Measurements from ENCODE around the gene ALCAM. TPM values are rescaled to one million over a fixed set of nuclear protein-coding genes. Genes with fewer than 3 reads are reported as not detected.

ALCAM gene
- total and polyA plus RNA-seq, 2 of the 8 experiments (the other 6 are each of a cell fraction or from before 2014, with no cell fraction given), result 10.8 to 33.0 TPM

DNA sequence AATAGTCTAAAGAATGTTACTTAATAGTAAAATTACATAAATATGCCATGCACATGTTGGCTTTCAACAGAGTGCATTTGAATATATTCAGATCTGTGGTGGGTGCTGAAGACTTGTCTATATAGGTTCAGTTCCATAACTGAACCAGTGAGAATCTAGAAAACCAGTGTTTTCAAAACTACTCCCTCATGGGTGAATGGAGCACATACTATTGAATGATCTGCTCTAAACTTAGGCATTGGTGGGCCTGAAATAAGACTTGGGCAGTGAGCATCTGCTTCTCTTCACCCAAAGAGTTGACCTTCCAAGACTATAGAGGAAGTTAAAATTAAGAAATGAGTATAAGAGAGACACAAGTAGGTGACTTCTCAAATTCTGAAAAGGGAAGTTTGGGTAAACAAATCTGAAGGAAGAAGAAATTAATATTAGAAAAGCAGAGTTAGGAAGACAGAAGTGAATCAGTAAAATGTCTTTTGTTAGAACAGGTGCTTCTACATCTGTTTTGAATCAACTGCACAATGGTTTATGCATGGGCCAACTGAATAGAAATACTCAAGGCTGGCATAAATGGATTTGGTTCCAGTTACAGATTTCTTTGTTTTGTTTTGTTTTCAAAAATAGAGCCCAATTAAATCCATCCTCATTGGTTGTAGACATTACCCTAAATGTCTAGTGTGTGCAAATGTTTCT is 19.3 kb downstream of the ALCAM start:
- DNase-seq (ENCODE audit: low read depth in 1 of 2, low spot score in 2 of 2), result no peak
- H3K9ac ChIP-seq (replicated peaks in 1 of 4; ENCODE audit: extremely low read depth in 1 of 4, low read depth in 3 of 4, low read length in 3 of 4), result no peak overlapping the region
- peaks cover 0 to 6% of the 10 kb centered on the region in 2 experiments; a peak in 1 of 4 replicates for H3K9me3 ChIP-seq (ENCODE audit: insufficient read depth in 2 of 2, low read depth in 1 of 2, low read length in 1 of 2)
- no peak overlapping the region for H3K27ac ChIP-seq (ENCODE audit: low read depth, low read length)
- no peak for TF ChIP-seq HDAC6 (IDR thresholded peaks at IDR 0.05; ENCODE audit: low read depth, low read length)
- TF ChIP-seq, protein P1, sequence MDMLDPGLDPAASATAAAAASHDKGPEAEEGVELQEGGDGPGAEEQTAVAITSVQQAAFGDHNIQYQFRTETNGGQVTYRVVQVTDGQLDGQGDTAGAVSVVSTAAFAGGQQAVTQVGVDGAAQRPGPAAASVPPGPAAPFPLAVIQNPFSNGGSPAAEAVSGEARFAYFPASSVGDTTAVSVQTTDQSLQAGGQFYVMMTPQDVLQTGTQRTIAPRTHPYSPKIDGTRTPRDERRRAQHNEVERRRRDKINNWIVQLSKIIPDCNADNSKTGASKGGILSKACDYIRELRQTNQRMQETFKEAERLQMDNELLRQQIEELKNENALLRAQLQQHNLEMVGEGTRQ (IDR thresholded peaks at IDR 0.05; ENCODE audit: low read length), result no peak
- no peak overlapping the region for H2AK5ac ChIP-seq (ENCODE audit: low read depth, low read length)
- no peak overlapping the region for H3K4ac ChIP-seq (replicated peaks; ENCODE audit: insufficient read length, low read depth, low read length)
- H3K56ac ChIP-seq (replicated peaks; ENCODE audit: insufficient read length, low read depth, low read length), result no peak overlapping the region
- H4K8ac ChIP-seq (ENCODE audit: extremely low read depth, insufficient read depth, low read length), result no peak overlapping the region
- no peak overlapping the region for H3K23ac ChIP-seq (ENCODE audit: insufficient read length)
- no peaks in the 10 kb centered on the region; the same call in 1 of the 2 replicates for H3K79me1 ChIP-seq (ENCODE audit: low read depth, low read length)
- H4K5ac ChIP-seq (ENCODE audit: insufficient read length, low read depth, low read length), result no peak overlapping the region
- no peaks in the 10 kb centered on the region for H4K20me1 ChIP-seq (replicated peaks in 1 of 2; ENCODE audit: control insufficient read depth in 1 of 2, insufficient read depth in 2 of 2, low read length in 2 of 2)
- H2BK12ac ChIP-seq (ENCODE audit: low read depth, low read length), result no peak overlapping the region
- H3K36me3 ChIP-seq (ENCODE audit: control insufficient read depth in 2 of 4, insufficient read depth in 4 of 4, low read length in 3 of 4), result no peaks in the 10 kb centered on the region; a peak in 1 of 8 replicates
- FAIRE-seq, result no peak
- no peak overlapping the region for H2BK5ac ChIP-seq (ENCODE audit: low read depth, low read length)
- no peaks in the 10 kb centered on the region for H3K4me1 ChIP-seq (replicated peaks in 1 of 4; ENCODE audit: control insufficient read depth in 3 of 4, insufficient read depth in 4 of 4, low read length in 3 of 4)
- H3K18ac ChIP-seq (ENCODE audit: extremely low read depth, low read length), result no peak overlapping the region
- no peaks in the 10 kb centered on the region for H3K27me3 ChIP-seq (replicated peaks in 1 of 4; ENCODE audit: control insufficient read depth in 3 of 4, extremely low read depth in 1 of 4, insufficient read depth in 3 of 4, low read length in 3 of 4)
- H3K23me2 ChIP-seq (ENCODE audit: low read depth, low read length), result no peaks in the 10 kb centered on the region; the same call in 1 of the 2 replicates
- CTCF ChIA-PET (ENCODE audit: partially characterized antibody), result no interaction called here
- no peak overlapping the region for H2BK15ac ChIP-seq (ENCODE audit: low read length)
- H4K91ac ChIP-seq (replicated peaks; ENCODE audit: insufficient read length, low read length), result no peak overlapping the region
- H3K14ac ChIP-seq (ENCODE audit: insufficient read length), result no peak overlapping the region
- no peak overlapping the region for H2BK120ac ChIP-seq (replicated peaks; ENCODE audit: low read depth, low read length)
- no peak overlapping the region for H2BK20ac ChIP-seq (ENCODE audit: low read length)
- H2AFZ ChIP-seq (ENCODE audit: low read length), result no peak overlapping the region
- POLR2A ChIA-PET (ENCODE audit: partially characterized antibody), result no interaction called here
- no peak overlapping the region for H3K4me2 ChIP-seq (ENCODE audit: insufficient read depth in 1 of 2, low read depth in 2 of 2, low read length in 2 of 2)
- peaks cover 3 to 53% of the 10 kb centered on the region in 2 experiments; a peak in 3 of 4 replicates for H3K79me2 ChIP-seq (ENCODE audit: control insufficient read depth in 1 of 2, insufficient read depth in 2 of 2, low read length in 2 of 2)
- no peak overlapping the region for H3K4me3 ChIP-seq (ENCODE audit: extremely low read depth in 1 of 4, insufficient read depth in 2 of 4, low read depth in 3 of 4, low read length in 4 of 4)

Measured in H1 (cell line).